GM21515 (cell line): ENCODE results near the gene FAM170B.

Experiments used
- ATAC-seq: cut with Tn5 transposase; IDR thresholded peaks from one replicate; pipeline ENCODE4 v1.9.1; 2021; ENCODE audit not compliant: unreplicated experiment

FAM170B gene

GRCh38 chr10:49131507-49132361 is 2.1 kb downstream of the FAM170B start:
- no peak for ATAC-seq

- ATAC-seq = no peak
These were observed 4.4 kb downstream of the FAM170B start for GRCh38 chr10:49129376-49129775.

- ATAC-seq = no peak
These were observed 5.0 kb downstream of the FAM170B start for GRCh38 chr10:49128854-49129253.

GRCh38 chr10:49123981-49124950 is 9.6 kb downstream of the FAM170B start:
- ATAC-seq = no peak

- no peak for ATAC-seq
These were observed 12.9 kb downstream of the FAM170B start for GRCh38 chr10:49120911-49121310.

- no peak for ATAC-seq
These were observed 14.1 kb downstream of the FAM170B start for GRCh38 chr10:49119746-49120145.

GRCh38 chr10:49118430-49119074 is 15.3 kb downstream of the FAM170B start:
- ATAC-seq = no peak

GRCh38 chr10:49117376-49118070 is 16.3 kb downstream of the FAM170B start:
- ATAC-seq = no peak

GRCh38 chr10:49116509-49117375 is 17.1 kb downstream of the FAM170B start:
- no peak for ATAC-seq

- no peak for ATAC-seq
These were observed 17.9 kb downstream of the FAM170B start for GRCh38 chr10:49115796-49116508.

- no peak for ATAC-seq
These were observed 18.6 kb downstream of the FAM170B start, which contains the start of gene VSTM4 for GRCh38 chr10:49115015-49115795. VSTM4 (minus strand) TSS chr10:49115522; CDS start chr10:49115485, 37 bp downstream.

- no peak for ATAC-seq
These were observed 19.2 kb downstream of the FAM170B start for GRCh38 chr10:49114718-49115014.

- ATAC-seq = no peak
These were observed 20.1 kb downstream of the FAM170B start for GRCh38 chr10:49113741-49114141.

- no peak for ATAC-seq
These were observed 21.0 kb downstream of the FAM170B start for GRCh38 chr10:49112851-49113250.

GRCh38 chr10:49112098-49112497 is 21.7 kb downstream of the FAM170B start:
- ATAC-seq = no peak

- no peak for ATAC-seq
These were observed 22.5 kb downstream of the FAM170B start for GRCh38 chr10:49111320-49111698.

- no peak for ATAC-seq
These were observed 23.0 kb downstream of the FAM170B start for GRCh38 chr10:49110684-49111319.
